Measurements from ENCODE around the gene SHB. TPM values are rescaled to one million over a fixed set of nuclear protein-coding genes. Genes with fewer than 3 reads are reported as not detected.

The SHB gene
- total and polyA plus RNA-seq, 2 of the 13 experiments (the other 11 are each of a cell fraction or from before 2014, with no cell fraction given): 19.4 to 20.7 TPM

DNA sequence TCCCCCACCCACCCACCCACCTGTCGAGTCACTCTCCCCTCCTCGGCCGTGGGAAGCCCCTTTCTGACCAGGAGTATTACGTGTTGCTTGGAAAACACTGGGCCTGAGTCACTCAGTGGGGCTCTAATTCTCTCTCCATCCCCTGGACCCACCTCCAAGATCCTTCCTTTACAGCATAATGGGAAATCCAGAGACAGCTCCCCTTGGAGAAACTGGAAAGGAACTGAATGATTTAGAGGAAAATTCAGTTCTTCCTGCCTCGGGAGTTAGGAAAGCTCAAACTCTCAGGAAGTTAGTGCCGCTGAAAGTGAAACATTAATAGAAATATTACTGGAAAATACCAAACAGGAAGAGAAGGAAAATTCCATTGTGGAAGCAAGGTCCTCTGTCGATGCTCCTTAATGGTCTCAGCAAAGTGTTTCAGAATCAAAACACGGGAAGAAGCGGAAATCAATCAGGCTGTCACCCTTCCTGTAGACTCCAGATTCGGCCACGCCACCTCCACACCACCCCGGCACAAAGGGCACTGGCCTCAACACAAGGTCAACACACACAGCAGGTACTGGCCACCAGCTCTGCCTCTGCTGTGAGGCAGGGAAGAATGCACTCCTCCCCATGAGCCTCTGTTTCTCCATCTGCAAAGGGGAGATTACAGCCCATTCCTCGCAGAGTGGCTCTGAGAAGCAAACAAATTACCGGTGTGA lies 9.6 kb downstream of the SHB start (continued):
- TF ChIP-seq, protein P1, sequence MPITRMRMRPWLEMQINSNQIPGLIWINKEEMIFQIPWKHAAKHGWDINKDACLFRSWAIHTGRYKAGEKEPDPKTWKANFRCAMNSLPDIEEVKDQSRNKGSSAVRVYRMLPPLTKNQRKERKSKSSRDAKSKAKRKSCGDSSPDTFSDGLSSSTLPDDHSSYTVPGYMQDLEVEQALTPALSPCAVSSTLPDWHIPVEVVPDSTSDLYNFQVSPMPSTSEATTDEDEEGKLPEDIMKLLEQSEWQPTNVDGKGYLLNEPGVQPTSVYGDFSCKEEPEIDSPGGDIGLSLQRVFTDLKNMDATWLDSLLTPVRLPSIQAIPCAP (CRISPR knock-in tag; IDR thresholded peaks at IDR 0.05; ENCODE audit: low read depth): no peak
- TF ChIP-seq KLF16 (CRISPR knock-in tag; IDR thresholded peaks at IDR 0.05): peak in 1 of 2 experiments; percentile 62; a peak in 1 of 4 replicates
- TF ChIP-seq, protein P2, sequence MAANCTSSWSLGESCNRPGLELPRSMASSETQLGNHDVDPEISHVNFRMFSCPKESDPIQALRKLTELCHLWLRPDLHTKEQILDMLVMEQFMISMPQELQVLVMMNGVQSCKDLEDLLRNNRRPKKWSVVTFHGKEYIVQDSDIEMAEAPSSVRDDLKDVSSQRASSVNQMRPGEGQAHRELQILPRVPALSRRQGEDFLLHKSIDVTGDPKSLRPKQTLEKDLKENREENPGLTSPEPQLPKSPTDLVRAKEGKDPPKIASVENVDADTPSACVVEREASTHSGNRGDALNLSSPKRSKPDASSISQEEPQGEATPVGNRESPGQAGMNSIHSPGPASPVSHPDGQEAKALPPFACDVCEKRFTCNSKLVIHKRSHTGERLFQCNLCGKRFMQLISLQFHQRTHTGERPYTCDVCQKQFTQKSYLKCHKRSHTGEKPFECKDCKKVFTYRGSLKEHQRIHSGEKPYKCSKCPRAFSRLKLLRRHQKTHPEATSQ (CRISPR knock-in tag; IDR thresholded peaks at IDR 0.05; ENCODE audit: borderline replicate concordance): no peak
- TF ChIP-seq CHD2 (IDR thresholded peaks at IDR 0.05; ENCODE audit: low read depth, low read length): no peak
- TF ChIP-seq ZNF607 (CRISPR knock-in tag; IDR thresholded peaks at IDR 0.05; ENCODE audit: borderline replicate concordance): no peak
- TF ChIP-seq PCBP1 (IDR thresholded peaks at IDR 0.05; ENCODE audit: borderline replicate concordance, low read depth, low read length): no peak
- peak; percentile 54; the same call in 1 of the 2 replicates for TF ChIP-seq ISL2 (CRISPR knock-in tag; IDR thresholded peaks at IDR 0.05)
- TF ChIP-seq ZNF530 (CRISPR knock-in tag; IDR thresholded peaks at IDR 0.05; ENCODE audit: low read depth): no peak
- TF ChIP-seq ZNF749 (CRISPR knock-in tag; IDR thresholded peaks at IDR 0.05; ENCODE audit: borderline replicate concordance): no peak
- peak; percentile 86; the same call in 1 of the 2 replicates for TF ChIP-seq ZSCAN21 (CRISPR knock-in tag; IDR thresholded peaks at IDR 0.05; ENCODE audit: borderline replicate concordance)
- 0 out of 2 replicates have a peak, but pooled peaks have one; percentile 74 for TF ChIP-seq IRF2 (CRISPR knock-in tag; IDR thresholded peaks at IDR 0.05)
- no peak for TF ChIP-seq DR1 (CRISPR knock-in tag; IDR thresholded peaks at IDR 0.05)
- no peak for TF ChIP-seq RNF2 (conservative IDR thresholded peaks at IDR 0.05; ENCODE audit: low read depth)
- no peak for TF ChIP-seq ZNF234 (CRISPR knock-in tag; conservative IDR thresholded peaks at IDR 0.05)
- no peak for TF ChIP-seq ZBTB3 (CRISPR knock-in tag; IDR thresholded peaks at IDR 0.05; ENCODE audit: borderline replicate concordance, low read depth)
- TF ChIP-seq, protein P3, sequence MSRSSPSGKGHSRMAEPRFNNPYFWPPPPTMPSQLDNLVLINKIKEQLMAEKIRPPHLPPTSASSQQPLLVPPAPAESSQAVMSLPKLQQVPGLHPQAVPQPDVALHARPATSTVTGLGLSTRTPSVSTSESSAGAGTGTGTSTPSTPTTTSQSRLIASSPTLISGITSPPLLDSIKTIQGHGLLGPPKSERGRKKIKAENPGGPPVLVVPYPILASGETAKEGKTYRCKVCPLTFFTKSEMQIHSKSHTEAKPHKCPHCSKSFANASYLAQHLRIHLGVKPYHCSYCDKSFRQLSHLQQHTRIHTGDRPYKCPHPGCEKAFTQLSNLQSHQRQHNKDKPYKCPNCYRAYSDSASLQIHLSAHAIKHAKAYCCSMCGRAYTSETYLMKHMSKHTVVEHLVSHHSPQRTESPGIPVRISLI (CRISPR knock-in tag; IDR thresholded peaks at IDR 0.05; ENCODE audit: borderline replicate concordance): peak; percentile 44; the same call in 1 of the 2 replicates
- no peak for TF ChIP-seq POLR2A (IDR thresholded peaks at IDR 0.05; ENCODE audit: insufficient read depth in 1 of 2, low read depth in 2 of 2, low read length in 2 of 2)
- no peak for TF ChIP-seq ZNF660 (CRISPR knock-in tag; IDR thresholded peaks at IDR 0.05; ENCODE audit: borderline replicate concordance, low read depth)
- TF ChIP-seq ZNF674 (CRISPR knock-in tag; IDR thresholded peaks at IDR 0.05; ENCODE audit: low read depth): no peak
- no peak for TF ChIP-seq ZNF333 (CRISPR knock-in tag; IDR thresholded peaks at IDR 0.05; ENCODE audit: borderline replicate concordance)
- peak; percentile 88 for TF ChIP-seq HDAC2 (CRISPR knock-in tag; IDR thresholded peaks at IDR 0.05)
- TF ChIP-seq HMG20B (CRISPR knock-in tag; conservative IDR thresholded peaks at IDR 0.05): 0 out of 2 replicates have a peak, but pooled peaks have one; percentile 52
- TF ChIP-seq PAF1 (CRISPR knock-in tag; IDR thresholded peaks at IDR 0.05): no peak
- no peak for TF ChIP-seq SP1 (IDR thresholded peaks at IDR 0.05)
- no peak for TF ChIP-seq SP1 (CRISPR knock-in tag; IDR thresholded peaks at IDR 0.05)
- TF ChIP-seq, protein P4, sequence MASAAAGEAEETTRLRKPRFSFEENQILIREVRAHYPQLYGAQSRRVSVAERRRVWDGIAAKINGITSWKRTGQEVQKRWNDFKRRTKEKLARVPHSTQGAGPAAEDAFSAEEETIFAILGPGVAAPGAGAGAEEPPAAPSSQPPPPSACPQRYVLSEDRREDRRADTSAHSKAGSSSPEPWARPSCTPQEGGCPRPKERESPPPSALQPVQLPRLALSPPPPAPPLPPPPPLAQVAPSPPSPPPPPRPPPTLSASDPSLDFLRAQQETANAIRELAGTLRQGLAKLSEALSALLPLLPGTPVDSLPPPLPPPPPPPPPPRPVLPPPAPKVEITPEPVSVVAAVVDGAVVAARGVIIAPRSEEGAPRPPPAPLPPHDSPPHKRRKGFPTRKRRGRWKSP (CRISPR knock-in tag; IDR thresholded peaks at IDR 0.05): peak; percentile 56; the same call in 1 of the 2 replicates
- no peak for TF ChIP-seq ZNF296 (CRISPR knock-in tag; conservative IDR thresholded peaks at IDR 0.05)

Measured in HepG2 (cell line).